ENCODE results near the gene PSAP.

Gene PSAP

DNA sequence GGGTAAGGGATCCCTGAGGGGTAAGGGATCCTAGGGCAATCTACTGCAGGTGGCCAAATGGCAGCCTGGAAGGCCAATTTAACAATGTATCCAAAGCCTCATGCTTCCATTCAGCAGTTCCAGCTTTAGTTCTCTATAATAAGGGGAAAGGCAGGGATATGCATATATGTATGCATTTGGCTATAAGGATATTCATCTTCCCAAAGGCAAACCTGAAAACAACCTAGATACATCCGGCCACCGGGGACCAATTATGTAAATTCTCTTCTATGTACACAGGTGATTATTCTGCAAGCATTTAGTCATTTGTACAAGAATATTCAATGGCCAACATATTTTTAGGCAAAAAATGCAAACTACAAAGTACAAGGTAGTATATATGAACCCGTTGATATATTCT is 26.7 kb downstream of the PSAP start:
- DNase-seq: no peak

DNA sequence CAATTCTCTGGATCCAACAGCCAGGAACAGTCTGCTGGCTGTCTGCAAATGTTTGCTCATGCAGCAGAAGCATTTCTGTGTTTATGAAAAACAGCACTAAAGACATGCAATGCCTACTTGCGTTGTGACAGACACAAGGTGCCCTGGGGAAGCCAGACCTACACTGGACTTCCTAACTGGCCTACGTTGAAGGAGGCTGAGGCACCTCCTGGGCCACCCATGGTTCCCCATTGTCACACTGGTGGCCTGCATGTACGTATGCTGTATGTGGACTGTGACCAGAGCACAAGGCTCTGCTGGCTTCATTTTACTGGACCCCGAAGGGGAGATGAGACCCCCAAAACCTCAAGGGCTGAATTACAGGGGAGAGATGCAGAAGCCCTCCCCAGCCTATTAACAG is 27.7 kb downstream of the PSAP start:
- DNase-seq: no peak

DNA sequence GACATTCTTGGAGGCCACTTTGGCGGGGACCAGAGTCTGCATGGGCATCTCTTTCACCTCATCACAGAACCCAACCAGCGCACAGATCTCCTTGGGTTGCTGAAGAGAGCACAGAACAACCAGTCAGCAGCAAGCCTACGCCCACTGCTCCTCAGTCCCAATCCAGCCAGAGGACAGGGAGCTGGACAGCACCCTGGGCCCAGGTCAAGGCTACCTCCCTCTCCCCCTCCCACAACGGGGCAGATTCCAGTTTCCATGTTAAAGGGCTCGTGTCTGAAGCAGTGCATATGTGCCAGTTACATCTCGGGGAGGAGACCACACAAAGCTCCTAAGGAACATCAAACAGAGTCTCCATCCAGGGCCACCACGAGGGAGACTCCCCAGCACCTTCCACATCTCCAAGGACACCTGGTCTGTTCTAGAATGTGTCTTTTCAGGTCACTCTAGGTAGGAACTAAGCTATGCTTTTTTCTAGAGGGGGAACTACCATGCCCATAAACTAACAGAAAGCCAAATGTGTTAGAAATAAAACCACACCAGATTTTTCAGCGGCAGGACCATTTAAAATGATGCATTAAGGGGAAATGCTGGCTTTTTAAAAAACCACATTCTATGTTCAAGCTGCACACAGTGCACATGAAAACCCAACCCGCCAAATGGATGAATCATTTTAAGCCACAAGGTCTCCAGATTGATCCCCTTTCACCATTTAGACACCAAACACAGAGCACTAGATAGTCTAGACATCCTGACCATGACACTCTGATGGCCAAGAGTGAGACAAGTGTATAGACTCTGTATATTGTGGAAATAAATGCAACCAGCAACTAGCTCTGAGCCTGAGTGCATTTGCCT is 28.9 kb downstream of the PSAP start:
- DNase-seq: no peak

DNA sequence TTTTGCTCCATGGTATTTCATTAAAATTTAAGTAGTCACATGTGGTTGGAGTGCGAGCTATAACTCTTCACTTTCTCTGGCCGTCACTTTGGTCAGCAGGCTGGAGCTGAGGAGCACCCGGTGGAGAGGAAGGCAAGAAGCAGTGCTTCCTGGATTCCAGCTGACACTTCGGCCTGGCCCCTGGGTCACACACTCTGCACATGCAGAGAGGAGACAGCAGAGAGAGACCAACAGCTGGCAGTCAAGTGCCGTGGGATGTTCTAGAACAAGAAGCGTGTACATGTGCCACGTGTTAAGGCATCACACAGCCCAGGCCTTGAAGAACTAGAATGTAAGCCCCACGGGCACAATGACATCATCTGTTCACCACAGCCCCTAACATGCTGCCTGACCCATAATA is 30.1 kb downstream of the PSAP start:
- DNase-seq: no peak

DNA sequence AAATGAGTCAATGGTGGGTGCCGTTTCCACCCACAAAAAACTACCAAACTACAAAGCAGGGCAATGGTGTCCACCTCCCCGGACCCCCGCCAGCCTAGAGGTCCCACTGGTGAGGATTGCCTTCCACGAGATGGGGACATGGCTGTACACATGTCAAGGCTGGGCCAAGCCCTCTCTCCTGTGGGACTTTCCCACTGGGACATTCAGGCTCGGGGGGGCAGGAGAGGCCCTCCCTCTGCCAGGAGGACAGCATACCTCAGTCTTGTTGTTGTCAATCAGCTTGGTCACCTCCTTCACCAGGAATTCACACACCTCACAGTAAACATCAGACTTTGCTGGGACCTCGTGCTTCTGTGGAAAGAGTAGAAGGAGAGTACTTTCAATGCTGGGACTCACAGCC is 31.1 kb downstream of the PSAP start:
- no peak for DNase-seq

DNA sequence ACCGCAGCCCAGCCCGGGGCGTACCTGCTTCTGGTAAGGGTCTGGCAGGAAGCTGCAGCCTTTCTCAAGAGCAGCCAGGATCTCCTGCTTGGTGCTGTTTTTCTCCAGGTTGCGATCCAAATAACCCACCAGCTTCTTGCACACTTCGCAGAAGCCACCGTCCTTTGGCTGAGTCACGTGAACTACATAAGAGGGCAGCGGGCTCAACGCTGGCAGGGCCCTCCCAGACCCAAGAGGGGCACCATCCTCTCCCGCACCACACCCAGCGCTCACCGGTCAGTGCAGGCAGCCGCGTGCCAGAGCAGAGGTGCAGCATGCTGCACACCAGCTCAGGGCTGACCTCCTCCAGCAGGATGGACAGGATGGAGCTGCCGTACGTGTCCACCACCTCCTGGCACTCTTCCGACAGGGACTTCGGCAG is 31.6 kb downstream of the PSAP start:
- DNase-seq: no peak

- no peak for DNase-seq
Measured at GRCh38 chr10:71818674-71819260, 32.3 kb downstream of the PSAP start.

GRCh38 chr10:71817831-71818655 is 33.0 kb downstream of the PSAP start:
- no peak for DNase-seq

DNA sequence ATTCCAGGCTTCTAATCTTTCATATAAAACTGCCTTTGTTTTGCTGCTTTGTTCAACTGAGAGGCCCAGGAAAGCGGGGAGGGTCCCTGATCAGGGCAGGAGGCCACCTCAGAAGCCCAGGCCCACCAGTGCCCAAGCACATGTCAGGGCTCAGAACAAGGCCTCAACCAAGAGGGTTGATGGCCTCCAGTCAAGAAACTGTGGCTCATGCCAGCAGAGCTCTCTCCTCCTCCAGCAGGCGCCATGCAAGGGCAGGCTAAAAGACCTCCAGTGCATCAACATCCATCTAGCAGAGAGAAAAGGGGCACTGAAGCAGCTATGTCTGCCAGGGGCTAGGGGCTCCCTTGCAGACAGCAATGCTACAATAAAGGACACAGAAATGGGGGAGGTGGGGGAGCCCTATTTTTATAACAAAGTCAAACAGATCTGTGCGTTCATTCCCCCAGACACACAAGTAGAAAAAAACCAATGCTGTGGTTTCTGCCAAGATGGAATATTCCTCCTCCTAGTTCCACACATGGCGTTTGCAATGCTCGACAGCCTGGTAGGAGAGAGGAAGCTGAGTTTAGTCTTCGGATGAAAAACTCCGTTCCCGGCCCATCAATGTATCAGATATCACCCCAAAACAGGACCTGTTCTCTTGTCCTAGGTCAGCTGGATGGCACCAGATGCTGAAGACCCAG is 34.0 kb downstream of the PSAP start:
- DNase-seq: no peak

- DNase-seq: no peak
Measured at GRCh38 chr10:71816421-71816851, 34.6 kb downstream of the PSAP start.

- DNase-seq: no peak
Measured at GRCh38 chr10:71815515-71816130, 35.4 kb downstream of the PSAP start.

DNA sequence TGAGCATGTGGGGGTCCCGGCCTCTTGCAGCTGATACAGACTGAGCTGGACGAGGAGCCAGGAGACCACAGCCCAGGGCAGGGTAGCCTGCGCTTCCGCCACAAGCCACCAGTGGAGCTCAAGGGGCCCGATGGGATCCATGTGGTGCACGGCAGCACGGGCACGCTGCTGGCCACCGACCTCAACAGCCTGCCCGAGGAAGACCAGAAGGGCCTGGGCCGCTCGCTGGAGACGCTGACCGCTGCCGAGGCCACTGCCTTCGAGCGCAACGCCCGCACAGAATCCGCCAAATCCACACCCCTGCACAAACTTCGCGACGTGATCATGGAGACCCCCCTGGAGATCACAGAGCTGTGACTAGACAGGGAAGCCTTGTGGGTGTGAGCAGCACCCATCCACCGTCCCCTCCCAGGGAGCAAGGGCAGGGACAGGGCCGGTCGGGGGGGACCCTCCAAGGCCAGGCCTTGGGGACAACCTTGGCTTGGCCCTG is 36.1 kb downstream of the PSAP start:
- DNase-seq: no peak

DNA sequence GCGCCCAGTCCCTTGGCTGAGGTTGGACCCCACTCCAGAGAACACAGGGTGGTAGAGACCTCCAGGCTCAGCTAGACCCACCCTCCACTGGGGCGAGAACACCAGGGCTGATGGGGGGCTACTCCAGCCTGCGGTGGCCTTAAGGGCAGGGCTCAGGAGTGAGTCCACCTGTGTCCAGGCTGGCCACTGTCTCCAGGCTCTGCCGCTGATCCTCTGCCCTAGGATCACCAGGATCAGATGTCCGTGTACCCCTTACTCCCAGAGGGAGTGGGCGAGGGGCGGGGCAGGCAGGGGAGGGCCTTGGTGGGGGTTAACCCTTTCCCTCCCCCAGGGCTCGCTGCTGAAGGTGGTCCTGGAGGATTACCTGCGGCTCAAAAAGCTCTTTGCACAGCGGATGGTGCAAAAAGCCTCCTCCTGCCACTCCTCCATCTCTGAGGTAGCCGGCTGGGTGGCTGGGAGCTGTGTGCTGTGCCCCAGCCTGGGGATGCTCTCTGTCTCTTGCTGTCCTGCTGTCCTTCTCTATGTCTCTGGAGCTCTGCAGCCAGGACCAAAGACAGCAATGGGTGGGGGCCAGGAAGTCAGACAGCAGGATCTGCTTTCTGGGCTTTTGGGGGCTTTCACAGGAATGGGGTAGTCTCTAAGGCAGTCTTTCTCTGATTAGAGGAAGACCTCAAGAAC is 38.0 kb downstream of the PSAP start:
- no peak for DNase-seq

GRCh38 chr10:71812016-71812912 is 38.8 kb downstream of the PSAP start:
- DNase-seq: no peak

DNA sequence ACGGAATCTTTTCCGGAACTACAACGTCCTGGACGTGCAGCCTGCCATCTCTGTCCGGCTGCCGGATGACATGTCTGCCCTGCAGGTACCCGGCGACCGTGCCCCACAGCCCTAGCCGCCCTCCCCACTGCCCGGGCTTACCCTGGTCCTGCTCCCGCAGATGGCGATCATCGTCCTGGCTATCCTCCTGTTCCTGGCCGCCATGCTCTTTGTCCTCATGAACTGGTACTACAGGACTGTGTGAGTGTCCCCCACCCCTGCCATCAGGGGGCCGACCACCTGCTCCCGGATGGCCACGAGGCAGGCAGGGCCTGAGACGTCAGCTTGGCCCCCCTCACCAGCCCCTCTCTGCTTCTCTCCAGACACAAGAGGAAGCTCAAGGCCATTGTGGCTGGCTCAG is 39.7 kb downstream of the PSAP start:
- DNase-seq: no peak

- DNase-seq: no peak
Measured at GRCh38 chr10:71810048-71810750, 40.9 kb downstream of the PSAP start.

DNA sequence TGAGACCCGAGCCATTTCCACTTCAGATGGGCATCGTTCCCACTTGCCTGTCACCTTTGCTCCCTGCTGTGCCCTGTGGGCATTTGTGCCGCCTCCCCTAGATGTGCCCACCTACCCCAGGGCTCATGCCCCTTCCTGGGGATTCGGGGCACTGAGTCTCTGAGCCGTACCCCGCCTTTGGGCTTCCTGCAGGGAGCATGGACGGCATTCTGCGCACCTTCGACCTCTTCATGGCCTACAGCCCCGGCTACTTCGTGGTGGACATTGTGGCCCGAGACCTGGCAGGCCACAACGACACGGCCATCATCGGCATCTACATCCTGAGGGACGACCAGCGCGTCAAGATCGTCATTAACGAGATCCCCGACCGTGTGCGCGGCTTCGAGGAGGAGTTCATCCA is 41.4 kb downstream of the PSAP start:
- DNase-seq: no peak

DNA sequence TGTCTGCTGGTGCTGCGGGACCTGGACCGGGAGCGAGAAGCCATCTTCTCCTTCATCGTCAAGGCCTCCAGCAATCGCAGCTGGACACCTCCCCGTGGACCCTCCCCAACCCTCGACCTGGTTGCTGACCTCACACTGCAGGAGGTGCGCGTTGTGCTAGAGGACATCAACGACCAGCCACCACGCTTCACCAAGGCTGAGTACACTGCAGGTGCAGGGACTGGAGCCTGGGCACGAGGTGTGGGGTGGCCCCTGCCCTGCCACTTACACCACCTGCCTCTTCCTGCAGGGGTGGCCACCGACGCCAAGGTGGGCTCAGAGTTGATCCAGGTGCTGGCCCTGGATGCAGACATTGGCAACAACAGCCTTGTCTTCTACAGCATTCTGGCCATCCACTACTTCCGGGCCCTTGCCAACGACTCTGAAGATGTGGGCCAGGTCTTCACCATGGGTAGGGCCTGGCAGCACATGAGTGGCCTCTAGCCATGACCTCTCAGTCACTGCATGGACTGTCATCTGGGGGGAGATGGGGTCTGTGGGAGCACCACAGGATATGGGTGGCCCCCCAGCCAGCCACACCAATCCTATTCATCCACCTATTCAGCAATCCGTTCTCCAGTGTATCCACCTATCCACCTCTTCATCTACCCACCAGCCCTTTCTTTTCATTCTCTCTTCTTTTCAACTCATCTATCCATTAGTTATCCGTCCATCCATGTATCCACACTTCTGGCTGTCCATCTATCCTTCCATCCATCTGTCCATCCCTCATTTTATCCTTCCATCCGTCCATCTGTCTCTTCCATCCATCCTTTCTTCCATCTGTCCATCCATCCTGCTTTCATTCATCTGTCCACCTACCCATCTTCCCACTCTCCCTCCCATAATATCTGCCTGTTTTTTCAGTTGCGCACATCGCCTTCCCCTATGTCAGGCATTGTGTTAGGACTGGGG is 43.2 kb downstream of the PSAP start:
- no peak for DNase-seq
